ENCODE measurements around the gene KIF6. TPM values are rescaled to one million over a fixed set of nuclear protein-coding genes. Genes with fewer than 3 reads are reported as not detected.

KIF6 gene
- total RNA-seq, 4 donors from 2014 or later = under 0.01 to 0.34 (median 0.19) TPM; not detected in 1

DNA sequence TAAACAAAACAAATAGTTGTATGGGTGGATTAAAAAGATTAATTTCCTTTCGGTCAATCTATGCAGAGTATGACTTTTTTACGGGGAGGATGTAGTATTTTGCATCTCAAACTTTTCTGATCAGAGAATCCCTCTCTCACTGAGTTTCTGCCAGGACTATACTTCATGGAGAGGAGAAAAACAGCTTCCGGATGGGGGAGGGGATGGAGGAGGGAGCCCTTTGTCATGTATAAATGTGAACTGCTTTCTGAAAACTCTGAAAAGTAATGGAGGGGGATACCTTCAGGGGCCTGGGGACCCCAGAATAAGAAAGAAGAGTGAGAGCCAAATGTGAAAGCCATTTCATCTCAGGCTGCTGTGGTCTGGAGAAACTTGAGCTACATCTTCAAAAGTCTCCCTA, 229.6 kb downstream of the KIF6 start:
- no peak for TF ChIP-seq CTCF (IDR thresholded peaks at IDR 0.05; ENCODE audit: low read depth)

DNA sequence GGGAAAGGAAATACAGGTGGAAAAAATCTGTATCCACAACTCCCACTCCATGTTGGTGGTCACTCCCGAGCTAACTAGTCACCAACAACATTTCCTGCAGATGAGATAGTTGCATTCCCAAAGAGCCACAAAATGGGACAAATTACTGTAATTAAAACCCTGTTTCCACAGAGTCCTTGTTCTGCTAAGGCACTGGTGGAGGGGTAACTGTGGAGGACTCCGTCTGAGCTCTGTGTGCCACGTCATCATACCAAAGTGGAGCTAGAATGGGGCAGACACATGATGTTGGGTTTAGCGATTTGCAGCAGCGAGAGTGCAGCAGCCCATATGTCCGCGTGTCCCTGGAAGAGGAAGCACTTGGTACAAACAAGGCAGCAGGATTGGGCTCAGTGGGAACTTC, 230.2 kb downstream of the KIF6 start:
- no peak for TF ChIP-seq CTCF (IDR thresholded peaks at IDR 0.05; ENCODE audit: low read depth)

DNA sequence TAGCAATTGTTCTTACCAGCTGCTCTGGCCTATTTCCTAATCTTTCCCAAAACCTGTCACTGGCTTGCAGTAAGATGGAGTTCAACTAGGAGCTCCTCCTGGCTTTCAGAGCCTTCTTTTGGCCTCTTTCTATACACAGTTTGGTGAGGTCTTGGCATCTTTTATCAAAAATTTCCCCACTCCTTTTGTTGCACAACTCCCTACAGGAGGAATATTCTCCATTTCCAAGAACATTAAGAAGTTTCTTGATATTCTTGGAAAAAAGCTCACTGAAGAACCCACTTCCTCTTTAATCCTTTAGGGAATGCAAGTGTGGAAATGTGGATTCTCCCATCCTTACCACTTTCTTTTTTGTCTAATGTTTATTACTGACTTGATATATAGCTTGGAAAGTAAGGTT, 231.4 kb downstream of the KIF6 start:
- TF ChIP-seq CTCF (IDR thresholded peaks at IDR 0.05; ENCODE audit: low read depth) = no peak

DNA sequence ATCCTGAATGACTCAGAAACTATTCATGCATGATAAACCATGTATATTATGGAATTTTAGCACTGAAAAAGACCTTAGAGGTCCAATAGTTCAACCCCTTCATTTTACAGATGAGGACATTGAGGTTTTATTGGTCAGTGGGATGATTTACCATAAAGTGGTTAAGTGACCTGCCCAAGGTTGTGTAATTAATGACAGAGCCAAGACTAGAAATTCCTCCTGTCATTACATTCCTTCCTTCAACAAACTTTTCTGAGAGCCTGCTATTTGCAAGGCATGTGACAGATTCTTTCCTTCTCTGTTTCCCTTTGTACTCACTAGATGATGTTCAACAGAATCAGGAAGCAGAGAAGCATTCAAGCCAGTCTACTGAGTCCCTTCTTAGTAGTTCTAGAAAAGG, 232.0 kb downstream of the KIF6 start:
- TF ChIP-seq CTCF (IDR thresholded peaks at IDR 0.05; ENCODE audit: low read depth) = no peak

GRCh38 chr6:39490108-39490507, 235.1 kb downstream of the KIF6 start:
- no peak for TF ChIP-seq CTCF (IDR thresholded peaks at IDR 0.05; ENCODE audit: low read depth)

GRCh38 chr6:39488255-39488879, 236.8 kb downstream of the KIF6 start:
- TF ChIP-seq CTCF (IDR thresholded peaks at IDR 0.05; ENCODE audit: low read depth) = no peak

DNA sequence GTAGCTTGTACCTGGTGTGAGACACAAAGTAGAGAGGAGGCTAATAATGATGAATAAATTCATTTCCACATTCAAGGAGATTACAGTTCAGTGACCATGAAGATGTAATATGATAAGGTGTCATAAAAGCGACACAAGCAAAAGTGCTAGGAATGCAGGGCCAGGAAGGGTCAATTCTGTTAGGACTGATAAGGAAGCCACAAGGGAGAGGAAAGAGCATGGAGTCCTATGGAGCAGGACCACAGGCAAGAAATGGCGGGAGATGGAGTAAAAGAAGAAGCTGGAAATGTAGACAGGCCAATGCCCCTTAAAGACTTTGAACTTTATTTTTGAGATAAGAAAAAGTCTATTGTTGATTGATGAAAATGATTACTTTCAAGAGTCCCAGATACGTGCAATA, 240.9 kb downstream of the KIF6 start:
- no peak for TF ChIP-seq CTCF (IDR thresholded peaks at IDR 0.05; ENCODE audit: low read depth)
